ENCODE results near the gene GFI1.

GFI1 gene

DNA sequence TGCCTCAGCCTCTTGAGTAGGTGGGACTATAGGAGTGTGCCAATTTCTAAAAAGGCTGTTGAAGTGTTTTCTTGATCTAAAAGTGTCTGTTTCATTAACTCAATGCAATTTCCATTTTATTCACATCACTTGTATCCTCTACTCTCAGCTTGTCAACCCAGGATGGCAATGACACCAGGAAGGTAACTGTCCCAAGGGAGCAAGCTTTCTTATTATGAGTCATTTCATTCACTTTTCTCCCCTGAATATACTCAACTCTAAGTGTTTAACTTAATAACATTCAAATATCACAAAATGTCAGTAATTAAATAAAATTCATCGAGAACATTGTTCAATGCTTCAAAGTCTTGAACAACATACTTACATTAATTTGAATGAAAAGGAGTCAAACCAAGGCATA is 22.9 kb upstream of the GFI1 start:
- no peak overlapping the region for H3K4me3 ChIP-seq (ENCODE audit: low read depth, low read length)
- TF ChIP-seq, protein P1, sequence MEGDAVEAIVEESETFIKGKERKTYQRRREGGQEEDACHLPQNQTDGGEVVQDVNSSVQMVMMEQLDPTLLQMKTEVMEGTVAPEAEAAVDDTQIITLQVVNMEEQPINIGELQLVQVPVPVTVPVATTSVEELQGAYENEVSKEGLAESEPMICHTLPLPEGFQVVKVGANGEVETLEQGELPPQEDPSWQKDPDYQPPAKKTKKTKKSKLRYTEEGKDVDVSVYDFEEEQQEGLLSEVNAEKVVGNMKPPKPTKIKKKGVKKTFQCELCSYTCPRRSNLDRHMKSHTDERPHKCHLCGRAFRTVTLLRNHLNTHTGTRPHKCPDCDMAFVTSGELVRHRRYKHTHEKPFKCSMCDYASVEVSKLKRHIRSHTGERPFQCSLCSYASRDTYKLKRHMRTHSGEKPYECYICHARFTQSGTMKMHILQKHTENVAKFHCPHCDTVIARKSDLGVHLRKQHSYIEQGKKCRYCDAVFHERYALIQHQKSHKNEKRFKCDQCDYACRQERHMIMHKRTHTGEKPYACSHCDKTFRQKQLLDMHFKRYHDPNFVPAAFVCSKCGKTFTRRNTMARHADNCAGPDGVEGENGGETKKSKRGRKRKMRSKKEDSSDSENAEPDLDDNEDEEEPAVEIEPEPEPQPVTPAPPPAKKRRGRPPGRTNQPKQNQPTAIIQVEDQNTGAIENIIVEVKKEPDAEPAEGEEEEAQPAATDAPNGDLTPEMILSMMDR (IDR thresholded peaks at IDR 0.05; ENCODE audit: low read depth, low read length): no peak

DNA sequence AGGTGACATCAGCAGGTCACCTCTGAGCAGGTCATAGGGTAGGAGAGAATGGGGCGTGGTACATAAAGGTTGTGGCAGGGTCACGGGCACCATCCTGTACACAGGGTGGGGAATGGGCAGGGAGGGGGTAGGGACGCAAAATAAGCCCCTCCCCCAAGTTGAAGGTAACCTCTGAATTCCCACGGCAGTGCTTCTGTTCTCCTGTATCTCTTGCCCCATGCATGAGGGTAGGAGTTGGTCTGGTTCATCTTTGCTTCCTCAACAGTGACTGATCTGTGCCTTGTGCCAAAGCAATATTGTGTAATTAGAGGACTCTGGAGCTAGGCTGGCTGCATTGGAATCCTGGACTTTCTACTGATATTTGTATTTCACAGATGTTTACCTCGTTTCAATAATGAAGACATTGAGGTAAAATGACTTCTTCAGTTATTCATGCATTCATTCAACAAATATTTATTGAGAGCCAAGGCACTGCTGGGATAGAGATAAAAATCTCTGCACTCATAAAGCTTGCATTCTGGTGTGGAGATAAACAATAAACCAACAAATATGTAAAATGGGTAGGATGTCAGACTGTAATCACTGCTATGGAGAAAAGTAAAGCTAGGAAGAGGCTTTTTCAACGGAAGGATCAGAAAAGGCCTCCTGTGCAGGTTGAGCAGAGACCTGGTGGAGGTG is 18.4 kb upstream of the GFI1 start:
- TF ChIP-seq, protein P1 (IDR thresholded peaks at IDR 0.05; ENCODE audit: low read depth, low read length): no peak
- H3K4me3 ChIP-seq (ENCODE audit: low read depth, low read length): no peak overlapping the region

DNA sequence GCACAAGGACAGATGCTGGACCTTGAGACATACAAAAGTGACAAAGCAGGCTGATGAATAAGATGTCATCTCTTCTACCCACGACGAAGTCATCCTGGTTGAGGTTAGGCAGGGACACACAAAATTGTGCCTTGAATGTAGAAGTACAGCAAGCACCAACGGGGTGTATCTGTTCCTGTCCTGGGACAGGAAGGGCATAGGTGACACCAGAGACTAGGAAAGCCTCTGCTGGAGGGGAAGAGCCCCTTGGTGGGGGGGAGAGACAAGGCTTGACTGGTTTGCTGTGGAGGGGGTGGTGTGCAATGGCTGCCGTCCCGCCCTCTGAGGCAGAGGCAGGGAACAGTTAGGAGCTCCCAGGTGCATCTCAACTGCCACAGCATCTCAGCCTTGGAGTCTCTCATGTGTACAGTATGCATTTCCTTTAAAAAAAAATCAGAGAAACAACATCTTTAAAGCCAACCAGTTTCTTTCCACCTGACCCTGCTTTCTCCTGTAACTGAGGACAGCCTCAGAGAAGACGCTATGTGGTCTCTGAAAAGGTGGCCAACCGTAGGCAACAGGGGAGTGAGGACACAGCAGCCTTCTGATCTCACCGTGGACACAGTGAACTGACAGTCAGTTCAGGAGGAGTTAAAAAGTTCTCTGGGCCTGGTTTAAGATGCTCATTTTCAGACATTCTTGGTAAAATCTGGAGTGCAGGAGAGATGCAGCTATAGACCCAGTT is 17.7 kb upstream of the GFI1 start:
- H3K4me3 ChIP-seq (ENCODE audit: low read depth, low read length): no peak overlapping the region
- TF ChIP-seq, protein P1 (IDR thresholded peaks at IDR 0.05; ENCODE audit: low read depth, low read length): no peak

DNA sequence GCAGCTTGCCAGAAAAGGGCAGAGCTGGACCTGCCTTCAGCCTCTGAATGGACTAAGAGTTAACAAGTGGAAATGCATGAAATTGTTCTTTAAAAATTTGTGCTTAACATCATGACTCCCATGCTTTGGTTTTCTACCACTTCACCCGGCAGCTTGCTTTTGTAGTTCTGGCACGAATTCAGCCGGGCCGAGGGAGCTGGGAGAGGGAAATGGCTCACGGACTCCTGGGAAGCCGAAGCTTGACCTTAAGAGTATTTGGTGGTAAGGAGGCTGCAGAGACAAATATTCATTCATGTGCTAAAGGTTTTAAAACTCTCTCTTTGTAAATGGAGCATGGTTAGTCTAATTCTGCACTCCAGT is 17.2 kb upstream of the GFI1 start:
- TF ChIP-seq, protein P1 (IDR thresholded peaks at IDR 0.05; ENCODE audit: low read depth, low read length): no peak
- H3K4me3 ChIP-seq (ENCODE audit: low read depth, low read length): no peak overlapping the region

DNA sequence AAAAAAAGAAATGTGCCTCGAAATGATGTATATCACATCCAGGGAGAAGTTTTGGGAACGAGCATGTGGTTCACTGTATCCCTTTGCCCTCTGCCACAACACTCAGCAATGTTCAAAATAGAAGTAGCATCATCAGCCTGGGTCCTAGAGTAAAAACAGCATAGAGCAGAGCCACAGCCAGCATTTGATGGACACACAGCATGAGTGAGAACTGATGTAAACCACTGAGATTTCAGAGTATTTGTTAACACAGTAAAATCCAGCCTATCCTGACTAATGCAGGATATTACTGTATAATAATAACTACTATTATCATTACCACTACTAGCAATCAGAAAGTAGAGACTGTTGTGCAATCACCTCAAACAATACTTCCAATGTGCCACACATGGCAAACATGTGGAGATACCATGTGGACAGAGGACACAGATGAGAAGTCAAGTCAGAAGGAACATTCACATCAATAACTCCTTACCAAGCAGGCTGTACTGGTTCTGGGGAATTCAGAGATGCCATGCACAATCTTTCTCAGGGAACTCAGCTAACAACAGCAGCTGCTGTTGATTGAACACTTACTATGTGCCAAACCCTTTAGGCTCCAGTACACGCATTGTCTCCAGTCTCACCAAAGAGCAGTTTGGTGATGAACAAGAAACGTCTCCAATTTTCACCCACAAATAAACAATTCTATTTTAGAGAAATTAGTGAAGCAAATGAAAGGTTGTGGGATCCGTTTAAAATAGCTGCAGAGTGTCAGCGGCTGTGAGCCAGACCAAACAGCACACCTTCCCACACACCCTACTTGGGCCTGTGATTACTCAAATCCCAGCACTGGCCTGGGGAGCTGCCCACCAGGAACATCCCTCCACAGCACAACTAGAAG is 16.6 kb upstream of the GFI1 start:
- H3K4me3 ChIP-seq (ENCODE audit: low read depth, low read length): no peak overlapping the region
- TF ChIP-seq, protein P1 (IDR thresholded peaks at IDR 0.05; ENCODE audit: low read depth, low read length): no peak

DNA sequence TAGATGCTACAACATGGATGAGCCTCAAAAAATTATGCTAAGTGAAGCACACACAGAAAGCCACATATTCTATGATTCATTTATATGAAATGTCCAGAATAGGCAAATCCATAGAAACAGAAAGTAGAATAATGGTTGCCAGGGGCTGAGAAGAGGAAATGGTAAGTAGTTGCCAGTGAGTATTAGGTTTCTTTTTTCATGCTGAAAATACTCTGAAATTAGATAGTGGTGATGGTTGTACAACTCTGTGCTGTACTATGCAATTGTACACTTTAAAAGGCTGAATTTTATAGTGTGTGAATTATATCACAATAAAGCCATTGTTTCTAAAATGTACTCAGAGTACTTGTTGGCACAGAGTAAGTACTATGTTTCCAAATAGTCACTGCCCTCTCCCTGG is 15.5 kb upstream of the GFI1 start:
- H3K4me3 ChIP-seq (ENCODE audit: low read depth, low read length): no peak overlapping the region
- TF ChIP-seq, protein P1 (IDR thresholded peaks at IDR 0.05; ENCODE audit: low read depth, low read length): no peak
